ENCODE results near the gene ASCL5.

ASCL5 gene

DNA sequence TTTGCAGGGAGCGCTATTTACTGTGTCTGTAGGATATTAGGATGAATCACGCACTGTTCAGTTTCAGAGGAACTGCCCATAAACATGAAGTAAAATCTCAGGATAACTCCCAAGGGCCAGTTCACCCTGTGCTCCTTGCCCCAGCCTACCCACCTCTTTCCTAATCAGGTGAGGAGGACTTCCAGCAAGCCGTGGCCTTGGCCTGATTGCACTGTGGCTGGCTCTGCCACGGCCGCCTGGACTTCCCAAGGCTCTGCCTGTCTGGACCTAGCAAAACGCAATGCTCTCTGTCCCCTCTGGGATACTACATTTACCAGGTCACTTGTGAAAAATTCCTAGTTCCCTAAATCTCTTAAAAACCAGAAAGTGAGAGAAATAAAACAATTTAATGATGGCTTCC, 7.4 kb upstream of the ASCL5 start:
- no peak for DNase-seq

DNA sequence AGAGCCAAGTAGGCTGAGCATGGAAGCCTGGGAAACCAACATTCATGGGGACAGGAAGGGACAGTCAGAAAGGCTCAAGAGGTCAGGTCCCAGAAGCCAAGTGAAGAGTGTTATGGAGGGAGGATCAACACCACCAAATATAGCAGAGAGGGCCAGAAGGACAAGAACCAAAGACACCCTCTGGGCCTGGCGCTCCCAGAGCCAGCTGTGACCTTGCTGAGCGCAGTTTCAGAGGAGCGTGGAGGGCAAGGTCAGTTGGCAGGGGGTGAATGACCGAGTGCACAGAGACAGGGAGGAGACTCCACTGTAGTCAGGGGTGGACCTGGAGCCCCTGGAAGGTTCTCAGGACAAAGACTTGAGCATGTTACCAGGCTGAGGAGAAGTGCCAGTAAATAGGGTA, 4.4 kb upstream of the ASCL5 start:
- DNase-seq, result no peak

DNA sequence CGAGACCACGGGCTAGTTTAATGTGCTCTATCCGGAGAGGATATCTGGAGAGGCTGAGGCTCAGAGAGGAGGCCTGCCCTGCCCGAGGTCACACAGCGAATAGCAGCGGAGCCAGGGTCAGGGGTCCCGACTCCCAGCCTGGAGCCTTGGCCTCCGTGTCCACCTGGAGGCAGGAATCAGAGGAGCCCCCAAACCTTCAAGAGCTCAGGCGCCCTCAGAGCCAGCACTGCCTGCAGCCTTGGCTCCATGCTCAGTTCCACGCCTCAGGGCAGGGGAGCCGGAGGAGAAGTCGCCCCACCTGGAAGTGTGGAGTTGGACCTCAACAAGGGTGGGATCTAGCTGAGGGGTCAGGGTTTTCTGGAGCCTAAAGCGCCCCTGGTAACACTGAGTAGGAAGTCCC, 2.0 kb upstream of the ASCL5 start:
- DNase-seq, result no peak

DNA sequence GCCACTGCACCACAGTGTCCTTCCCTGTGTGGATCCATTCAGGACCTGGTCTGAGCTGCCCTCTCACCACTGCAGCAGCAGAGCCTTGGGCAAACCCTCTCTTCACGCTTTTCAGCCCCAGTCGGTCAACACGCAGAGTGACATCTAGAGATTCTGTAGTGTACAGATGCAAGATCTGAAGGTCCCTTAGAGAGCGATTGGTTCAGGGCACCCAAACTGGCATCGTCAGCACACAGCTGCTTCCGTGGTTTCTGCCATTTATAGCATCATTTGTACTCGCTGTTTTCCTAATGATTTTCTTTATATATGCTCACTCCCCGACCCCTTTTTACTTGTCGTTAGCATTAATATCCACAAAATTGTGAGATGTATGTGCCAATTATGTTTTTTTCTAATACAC, 1.5 kb upstream of the ASCL5 start:
- DNase-seq, result no peak

DNA sequence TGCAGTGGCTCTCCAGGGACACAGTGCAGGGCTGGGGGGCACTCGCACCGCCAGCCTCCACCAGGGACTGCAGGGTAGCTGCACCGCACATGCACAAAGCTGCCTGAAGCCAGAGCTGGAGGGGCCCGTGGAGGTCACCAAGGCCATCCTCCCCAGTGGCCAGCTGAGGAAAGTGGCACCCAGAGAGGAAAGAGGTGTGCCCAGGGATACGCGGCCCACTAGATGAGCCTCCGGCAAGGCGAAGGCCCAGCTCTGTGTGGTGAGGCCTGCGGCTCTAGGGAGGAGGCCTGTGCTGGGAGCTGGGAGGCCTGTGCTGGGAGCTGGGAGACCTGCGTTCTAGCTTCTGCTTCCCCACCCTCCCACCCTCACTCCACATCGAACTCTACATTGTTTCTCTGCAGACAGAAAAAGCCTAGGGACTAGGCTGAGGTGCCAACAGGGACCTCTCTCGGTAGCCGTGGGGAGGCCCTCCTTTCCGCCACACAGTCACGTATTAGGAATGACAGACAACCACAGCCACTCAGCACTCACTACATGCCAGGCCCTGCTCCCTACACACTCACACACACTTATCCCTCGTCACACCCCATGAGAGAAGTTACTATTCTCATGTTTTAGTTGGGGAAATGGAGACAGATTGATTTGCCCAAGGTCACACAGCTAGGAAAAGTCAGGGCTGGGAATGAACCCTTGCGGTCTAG, 921 bp upstream of the ASCL5 start:
- DNase-seq, result no peak

DNA sequence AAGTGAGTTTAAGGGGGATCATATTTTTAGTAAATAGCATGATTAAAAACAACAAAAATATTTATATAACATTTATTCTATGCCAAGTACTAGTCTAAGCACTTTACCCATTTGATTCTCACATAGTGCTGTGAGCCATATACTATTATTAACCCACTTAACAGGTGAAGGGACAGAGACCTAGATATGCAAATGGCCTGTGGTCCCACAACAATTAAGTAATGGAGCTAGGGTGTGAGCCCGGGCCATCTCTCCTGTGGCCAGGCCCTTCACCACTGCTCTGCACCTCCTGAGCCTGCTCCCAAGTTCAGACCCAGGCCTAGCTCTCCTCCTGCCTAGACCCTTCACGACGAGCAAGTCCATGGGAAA, 537 bp downstream of the ASCL5 start:
- DNase-seq, result no peak

DNA sequence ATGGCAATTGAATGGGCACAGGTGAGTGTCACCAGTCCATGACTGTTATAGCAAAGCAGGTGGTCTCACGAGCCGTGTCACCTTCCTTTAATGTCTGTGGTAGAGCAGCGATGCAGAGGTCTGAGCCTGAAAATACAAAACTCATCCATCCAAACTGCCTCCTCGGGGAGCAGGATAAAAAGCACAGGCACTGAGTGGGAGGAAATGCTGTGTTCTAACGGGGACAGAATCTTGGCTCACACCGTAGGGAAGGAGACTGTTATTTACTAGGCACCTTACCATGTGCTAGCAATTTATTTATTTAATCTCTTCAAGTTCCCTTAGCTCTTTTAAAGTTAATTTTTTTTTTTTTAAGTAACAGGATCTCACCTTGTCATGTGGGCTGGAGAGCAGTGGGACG, 1.2 kb downstream of the ASCL5 start:
- DNase-seq, result no peak

DNA sequence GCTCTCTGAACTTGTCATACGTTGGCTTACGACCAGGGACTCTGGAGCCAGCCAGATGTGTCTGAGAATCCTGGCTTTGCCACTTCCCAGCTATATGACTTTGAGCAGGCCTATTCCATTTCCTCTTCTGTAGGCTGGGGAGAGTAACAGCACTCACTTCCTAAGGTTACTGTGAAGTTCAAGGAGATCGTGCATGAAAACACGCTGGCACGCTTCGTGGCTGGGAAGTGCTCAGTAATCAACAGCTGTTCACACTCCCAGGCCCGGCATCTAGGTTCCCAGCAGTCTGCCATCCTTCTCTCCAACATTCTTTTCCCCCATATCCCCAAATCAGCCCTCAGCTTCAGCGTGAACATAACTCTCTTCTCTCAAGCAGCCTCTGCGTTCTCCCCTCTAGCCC, 2.0 kb downstream of the ASCL5 start:
- no peak for DNase-seq

DNA sequence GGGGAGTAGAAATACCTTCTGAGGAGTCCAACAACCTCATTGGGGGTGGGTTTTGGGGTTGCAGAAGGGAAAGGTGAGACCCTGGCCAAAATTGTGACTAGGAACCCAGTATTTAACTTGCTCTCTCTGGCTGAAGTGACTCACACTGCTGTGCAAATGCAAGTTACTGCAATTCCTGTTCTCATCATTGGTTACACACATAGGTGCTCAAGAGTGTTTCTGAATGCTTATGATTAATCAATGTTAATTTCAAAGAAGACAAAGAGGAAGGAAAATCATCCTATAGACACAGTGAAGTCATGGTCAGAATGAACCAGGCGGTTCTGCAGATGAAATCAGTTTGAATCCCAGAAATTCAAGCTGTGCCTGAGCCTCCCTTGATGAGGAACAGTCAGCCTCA, 3.1 kb downstream of the ASCL5 start:
- no peak for DNase-seq

DNA sequence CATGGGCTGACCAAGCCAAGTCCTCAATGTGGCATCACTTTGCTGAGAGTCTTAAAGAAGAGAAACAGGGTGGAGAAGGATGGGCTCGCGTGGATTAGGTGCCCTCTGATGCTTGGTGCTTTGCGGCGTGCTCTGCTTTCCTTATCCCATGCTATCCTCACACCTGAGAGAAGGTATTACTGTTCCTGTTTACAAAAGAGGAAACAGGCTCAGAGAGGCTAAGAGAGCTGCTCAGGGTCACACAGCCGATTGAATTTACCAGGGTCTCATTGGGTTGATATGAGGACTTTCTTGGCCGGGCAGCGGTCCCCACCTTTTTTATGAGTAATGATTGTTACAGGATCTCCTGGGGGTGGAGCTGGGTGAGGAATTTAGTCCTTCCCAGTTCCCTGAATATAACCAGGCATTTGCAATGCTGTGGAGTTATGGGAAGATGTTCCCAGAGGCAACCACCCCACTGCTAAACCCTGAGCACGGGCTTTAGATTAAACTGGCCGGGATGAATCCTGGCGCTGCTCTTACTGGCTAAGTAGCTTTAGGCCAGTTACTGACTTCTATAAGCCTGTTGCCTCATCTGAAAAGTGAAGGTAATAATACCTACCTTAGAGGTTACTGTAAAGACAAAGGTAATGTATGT, 4.5 kb downstream of the ASCL5 start:
- no peak for DNase-seq

DNA sequence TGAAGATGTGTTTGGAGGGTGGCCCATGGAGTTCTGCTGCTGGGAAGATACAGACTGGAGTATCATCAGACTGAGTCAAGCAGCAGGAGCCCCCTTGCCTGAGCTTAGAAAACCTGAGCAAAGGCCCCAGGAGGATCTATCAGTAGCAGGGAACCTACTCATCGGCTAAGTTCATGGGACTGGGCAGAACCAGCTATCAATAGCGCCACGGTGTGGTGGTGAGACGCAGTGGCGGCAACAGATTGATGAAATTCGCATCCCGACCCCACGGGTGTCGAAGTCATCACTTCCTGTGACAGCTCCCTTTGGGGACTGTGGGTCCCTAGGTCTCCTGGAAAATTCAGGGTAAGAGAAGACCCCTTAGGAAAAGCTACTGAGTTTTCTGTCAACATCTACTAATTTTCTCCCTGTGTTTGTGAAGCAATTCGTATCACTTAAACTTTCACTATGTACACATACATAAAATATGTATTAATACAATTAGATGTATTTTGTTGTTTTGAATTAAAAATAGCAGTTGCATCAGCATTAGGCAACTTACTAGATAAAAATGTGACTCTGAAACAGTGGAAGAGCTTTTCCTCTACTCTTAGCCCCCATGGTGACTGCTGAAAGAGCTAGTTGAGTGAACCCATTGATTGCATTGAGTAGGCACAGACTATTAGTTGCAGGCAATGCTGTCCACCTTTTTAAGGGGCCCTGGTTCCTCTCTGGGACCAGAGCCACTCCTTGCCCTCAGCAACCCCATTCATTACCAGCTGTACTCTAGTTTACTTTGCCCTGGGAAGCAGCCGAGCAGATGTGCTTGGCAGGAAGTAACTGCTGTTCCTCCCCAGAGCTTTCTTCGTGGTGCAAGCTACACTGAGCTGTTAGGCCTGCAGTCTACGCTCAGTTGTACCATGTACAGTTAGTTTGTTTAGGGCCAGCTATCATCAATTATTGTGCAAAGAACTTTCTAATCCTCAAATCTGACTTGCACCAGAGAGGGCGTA, 7.5 kb downstream of the ASCL5 start:
- DNase-seq, result peak; percentile 49

DNA sequence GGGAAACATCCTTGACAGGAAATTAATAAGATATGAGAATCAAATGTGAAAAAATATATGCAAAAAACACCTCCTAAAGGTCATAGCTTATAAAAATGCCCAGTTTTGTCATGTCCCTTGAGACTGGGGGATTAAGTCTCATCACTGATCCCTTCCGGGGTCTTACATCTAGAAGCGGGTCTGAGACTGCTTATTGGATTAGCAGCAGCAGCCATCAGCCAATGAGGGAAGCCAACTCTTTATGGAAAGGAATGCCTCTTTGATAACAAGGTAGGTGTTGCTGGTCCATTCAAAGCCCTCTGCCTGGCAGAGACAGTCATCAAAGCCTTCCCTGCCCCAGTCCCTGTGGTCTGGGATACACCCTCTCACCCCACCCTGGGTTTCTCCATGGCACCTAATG, 10.9 kb downstream of the ASCL5 start:
- DNase-seq, result no peak

DNA sequence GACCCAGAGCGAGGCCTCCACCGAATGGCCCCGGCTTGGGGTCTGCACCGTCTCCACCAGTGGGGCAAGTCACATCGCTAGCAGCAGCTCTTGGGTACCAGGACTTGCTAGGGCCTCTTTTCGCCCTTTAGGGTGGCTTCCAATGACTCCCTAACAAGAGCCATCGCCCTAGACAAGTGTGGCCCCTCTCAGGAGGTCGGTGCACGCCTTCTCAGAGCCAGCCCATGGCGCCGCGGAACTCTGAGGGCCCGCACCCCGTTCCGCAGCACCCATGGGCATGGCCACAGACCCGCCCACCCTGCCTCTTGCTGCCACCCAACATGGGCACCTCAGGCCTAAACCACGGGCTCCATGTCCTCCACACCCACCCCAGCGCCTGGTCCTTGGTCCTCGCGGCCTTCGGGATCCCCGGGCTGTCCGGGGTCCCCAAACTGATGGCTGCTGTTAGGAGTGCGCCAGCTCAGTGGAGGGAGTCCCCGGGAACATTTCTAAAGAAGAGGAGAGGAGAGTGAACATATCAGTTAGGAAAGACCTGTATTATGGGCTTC, 11.5 kb downstream of the ASCL5 start:
- DNase-seq, result no peak

DNA sequence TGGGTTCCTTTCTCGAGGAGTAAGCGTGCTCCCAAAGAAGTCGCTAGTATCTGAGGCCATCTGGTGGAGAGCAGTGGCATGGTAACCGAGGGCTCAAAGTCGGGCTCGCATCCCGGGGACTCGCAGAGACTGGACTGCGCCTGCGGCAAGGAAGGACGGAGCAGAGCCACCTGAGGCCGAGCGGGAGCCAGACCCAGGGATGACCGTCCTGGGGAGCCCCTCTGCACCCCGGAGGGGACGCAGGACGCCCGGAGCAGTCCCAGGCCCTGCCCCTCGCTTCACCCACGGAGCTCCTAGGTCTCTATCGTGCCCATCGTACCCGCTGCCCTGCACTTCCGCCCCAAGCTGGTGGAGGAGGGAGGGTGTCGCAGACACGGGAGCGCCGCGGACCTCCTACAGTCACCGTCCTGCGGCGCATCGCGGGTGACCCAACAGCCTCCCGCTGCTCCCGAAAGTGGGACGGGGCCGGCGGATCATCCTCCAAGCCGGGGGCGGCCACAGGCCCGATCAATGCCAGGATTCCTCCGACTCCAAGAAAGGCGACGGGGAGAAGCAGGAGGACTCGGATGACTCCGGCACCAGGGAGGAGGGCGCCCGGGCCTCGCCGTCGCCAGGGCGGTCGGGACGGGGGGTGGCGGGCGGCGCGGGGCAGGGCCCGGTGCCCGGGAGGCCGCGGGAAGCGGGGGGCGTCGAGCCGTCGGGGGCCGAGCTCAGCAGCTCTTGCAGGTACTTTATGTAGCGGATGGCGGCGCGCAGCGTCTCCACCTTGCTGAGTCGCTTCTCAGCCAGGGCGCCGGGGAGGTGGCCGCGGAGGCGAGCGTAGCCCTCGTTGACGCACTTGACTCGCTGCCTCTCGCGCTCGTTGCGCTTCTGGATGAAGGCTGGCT, 12.5 kb downstream of the ASCL5 start:
- peak; percentile 96 for DNase-seq

DNA sequence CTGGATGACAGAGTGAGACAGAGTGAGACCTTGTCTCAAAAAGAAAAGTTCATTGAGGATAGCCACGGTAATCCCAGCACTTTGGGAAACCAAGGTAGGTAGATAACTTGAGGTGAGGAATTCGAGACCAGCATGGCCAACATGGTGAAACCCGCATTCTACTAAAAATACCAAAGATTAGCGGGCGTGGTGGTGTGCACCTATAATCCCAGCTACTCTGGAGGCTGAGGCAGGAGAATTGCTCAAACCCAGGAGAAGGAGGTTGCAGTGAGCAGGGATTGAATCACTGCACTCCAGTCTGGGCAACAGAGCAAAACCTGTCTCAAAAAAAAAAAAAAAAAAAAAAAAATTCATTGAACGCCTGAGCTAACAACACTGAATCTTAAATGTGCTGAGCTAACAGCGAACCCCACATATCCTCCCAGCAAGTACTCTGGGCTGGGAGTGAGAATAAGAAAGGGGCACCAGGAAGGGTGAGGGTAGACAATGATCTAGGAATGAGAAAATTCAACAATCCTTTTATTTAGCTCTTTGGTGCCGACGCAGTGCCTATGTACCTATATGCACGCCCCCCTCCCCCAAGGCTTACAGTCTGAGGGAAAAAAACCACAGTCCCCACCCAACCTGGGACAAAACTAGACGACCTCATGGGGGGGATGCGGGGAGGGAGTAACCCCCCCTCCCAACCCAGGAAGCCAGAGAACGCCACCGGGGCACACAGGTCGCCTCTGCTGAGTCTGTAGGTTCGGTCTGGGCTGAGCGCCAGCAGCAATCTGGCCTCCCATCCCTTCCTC, 13.3 kb downstream of the ASCL5 start:
- no peak for DNase-seq

DNA sequence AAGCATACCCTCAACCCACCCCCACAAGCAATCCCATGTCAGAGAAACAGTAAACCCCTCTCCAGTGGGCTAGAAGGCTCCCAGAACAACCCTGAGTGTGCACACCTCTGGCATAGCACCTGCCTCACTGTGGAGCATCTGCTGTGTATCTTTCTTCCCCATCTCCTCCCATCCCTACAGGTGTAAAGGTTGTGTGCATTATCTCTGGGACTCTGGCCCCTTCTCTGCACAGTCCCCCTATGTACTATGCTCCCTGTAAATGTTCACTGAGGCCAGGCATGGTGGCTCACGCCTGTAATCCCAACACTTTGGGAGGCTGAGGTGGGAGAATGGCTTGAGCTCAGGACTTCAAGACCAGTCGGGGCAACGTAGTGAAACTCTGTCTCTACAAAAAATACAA, 14.1 kb downstream of the ASCL5 start:
- DNase-seq, result no peak

DNA sequence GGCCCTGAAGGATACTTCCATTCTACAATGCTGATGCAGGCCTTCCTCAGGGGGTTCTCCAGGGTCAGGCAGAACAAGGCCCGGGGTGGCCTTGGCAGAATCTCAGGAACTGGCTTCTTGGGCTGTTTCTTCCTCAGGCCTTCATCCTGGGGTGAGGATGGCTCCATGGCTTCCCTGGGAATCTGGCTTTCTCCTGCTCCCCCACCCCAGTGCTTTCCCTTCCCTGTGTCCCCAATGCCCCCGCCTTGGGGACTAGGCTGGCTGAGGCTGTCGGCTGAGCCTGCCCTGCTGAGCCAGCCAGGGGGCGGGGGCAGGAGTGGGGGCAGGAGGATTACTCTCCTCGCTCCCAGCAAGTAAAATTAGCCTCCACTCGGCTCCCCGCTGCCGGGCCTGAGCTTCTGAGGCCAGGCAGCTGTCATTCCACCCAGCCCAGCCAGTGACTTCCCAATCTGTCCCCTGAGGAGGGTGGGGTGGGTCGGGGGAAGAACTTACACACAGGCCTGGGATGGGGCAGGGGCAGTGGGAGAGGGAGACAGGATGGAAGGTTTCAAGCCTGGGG, 14.7 kb downstream of the ASCL5 start, which contains the start of gene CACNA1S:
Gene CACNA1S (minus strand): TSS at position 254 of the 559 bp plus-strand sequence. CDS start 87 bp downstream, at position 167.
- DNase-seq, result no peak

DNA sequence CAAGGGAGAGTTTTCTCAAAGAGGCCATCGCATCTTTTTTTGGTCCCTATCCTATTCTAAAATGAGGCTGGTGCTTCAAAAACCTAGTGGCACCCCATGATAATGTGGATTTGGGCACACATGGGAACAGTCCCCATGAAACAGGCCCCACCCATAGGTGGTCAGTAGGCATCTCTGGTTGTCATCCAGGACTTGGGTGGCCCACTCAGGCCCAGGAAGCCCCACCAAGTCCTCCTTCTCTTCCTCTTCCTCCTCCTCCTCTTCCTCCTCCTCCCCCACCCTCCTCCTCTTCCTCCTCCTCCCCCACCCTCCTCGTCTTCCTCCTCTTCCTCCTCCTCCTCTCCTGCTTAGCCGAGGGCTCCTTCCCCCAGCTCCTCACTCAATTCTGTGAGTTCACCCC, 15.3 kb downstream of the ASCL5 start:
- no peak for DNase-seq

DNA sequence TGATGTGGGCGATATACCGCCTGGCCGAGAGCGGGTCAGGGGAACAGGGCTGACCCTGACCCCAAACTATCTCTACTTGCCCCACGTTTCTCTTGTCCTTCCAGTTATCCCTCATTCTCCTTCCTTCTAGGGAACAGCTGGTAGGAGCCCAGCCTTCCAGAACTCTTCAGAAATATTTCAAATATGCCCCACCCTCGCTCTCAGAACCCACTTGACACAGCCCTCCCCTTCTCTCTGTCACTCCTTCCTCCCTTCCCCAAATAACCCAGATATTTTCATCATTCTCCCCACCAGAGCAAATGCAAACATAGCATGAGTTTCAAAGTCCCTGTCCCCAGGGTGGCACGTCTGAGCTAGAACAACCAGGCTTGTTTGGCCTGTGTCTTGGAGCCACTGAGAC, 15.8 kb downstream of the ASCL5 start:
- DNase-seq, result no peak

DNA sequence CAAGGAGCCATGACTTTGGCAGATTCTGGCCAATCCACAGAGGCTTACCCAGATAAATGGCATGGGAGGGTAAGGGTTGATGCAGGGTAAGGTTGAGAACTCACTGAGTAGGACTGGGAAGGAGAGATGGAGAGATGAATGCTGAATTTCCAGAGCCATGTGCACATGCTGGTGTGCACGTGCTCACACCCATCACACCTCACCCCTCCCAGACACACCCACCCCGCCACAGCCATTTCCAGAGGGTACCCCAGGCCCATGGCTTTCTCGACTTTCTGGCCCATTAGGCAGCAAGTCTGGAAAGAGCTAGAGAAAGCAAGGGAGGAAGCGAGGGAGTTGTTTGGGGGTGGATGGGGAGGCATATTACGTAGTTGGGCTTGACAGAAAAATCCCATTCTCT, 16.4 kb downstream of the ASCL5 start:
- DNase-seq, result no peak

DNA sequence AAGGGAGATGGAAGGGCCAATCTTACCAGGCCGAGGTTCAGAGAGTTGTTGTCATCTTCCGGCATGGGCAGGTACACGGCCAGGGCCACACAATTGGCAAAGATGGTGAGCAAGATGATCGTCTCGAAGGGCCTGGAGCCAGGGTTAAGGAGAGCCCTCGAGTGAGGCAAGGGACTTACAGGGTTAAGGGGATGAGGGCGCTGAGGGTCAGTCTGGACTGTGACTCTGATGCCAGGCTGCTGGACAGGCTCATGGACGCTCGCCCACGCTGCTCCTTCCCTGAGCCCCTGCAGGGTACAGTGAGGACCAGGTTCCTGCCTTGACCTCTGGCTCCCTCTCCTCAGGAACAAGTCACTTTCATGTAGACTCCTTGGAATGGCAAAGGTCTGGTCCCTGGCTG, 16.8 kb downstream of the ASCL5 start:
- no peak for DNase-seq

All from retina (tissue), 1 donor.